H1 (cell line): ENCODE results near the gene IQCK. TPM values are rescaled to one million over a fixed set of nuclear protein-coding genes. Genes with fewer than 3 reads are reported as not detected.

Experiments used
- CBX8 ChIP-seq: fragments of 300-800, 300-1000 bp; sonication (generic); IDR thresholded peaks from 2 replicates; pipeline ENCODE4 v1.7.1; 2016; ENCODE audit warnings: low read depth, low read length, borderline replicate concordance
- EGR1 ChIP-seq: IDR thresholded peaks from 2 replicates; pipeline ENCODE4 v1.6.1; 2011; ENCODE audit warnings: low read depth, low read length, borderline replicate concordance
- polyA plus RNA-seq, 7 experiments: library from polyadenylated mRNA; depleted of rRNA in 3 of 7; stranded (reverse) in 5 of 7; unstranded in 2 of 7; fragments of >200 nt in 5 of 7; fragments of 200-250 nt in 2 of 7; gene quantifications; 1 replicate in 5 of 7; 2 replicates in 1 of 7; 4 replicates in 1 of 7; pipeline versions ENCODE4 v1.2.1 to v1.2.3, GENCODE V29; 2011 to 2013; ENCODE audit warnings: missing spikeins in 2 of 7, mixed read lengths in 2 of 7
- total RNA-seq: library from RNA; stranded (reverse); fragmentation: NEBNext Ultra II Directional; extraction: Animal tissue kit (Norgen Biotek cat#: 25700); gene quantifications from 2 replicates; pipeline ENCODE4 v1.2.1, GENCODE V29; 2021

Gene IQCK
- total and polyA plus RNA-seq, 2 of the 8 experiments (the other 6 are each of a cell fraction or from before 2014, with no cell fraction given) = 6.2 to 9.3 TPM

GRCh38 chr16:19776147-19776546 is 58.1 kb downstream of the IQCK start (continued):
- TF ChIP-seq CBX8 (no peak), EGR1 (no peak)
